Midbrain (tissue), 1 donor: ENCODE measurements around the gene HMGCL.
A peak's percentile ranks its signal among the peaks of the same experiment; 100 is the strongest.

Source experiments
- DNase-seq: peaks from one replicate; lab custom pipeline; 2025; lab: John Stamatoyannopoulos, UW

HMGCL gene

GRCh38 chr1:23776217-23776616 is 49.0 kb downstream of the HMGCL start:
- DNase-seq, result no peak

GRCh38 chr1:23774174-23774880 is 50.9 kb downstream of the HMGCL start:
- no peak for DNase-seq

GRCh38 chr1:23772854-23773242 is 52.4 kb downstream of the HMGCL start:
- no peak for DNase-seq

GRCh38 chr1:23772049-23772853 is 53.0 kb downstream of the HMGCL start:
- peak; percentile 83 for DNase-seq

- DNase-seq, result no peak
Measured at GRCh38 chr1:23768733-23769132, 56.5 kb downstream of the HMGCL start.

- DNase-seq, result no peak
Measured at GRCh38 chr1:23763041-23763577, 62.1 kb downstream of the HMGCL start.

GRCh38 chr1:23759277-23759676 is 66.0 kb downstream of the HMGCL start:
- DNase-seq, result peak; percentile 46

- DNase-seq, result no peak
Measured at GRCh38 chr1:23757812-23758211, 67.4 kb downstream of the HMGCL start.

- DNase-seq, result no peak
Measured at GRCh38 chr1:23756676-23757075, 68.6 kb downstream of the HMGCL start.

GRCh38 chr1:23752909-23753308 is 72.3 kb downstream of the HMGCL start:
- DNase-seq, result no peak
